C4-2B (cell line): ENCODE measurements around the gene CEP85L.
"Not testable (repeated sequence)": the region's sequence is repeated elsewhere in the genome, so short reads cannot be mapped to it uniquely, and the experiment has no call there.

Experiments used
- H3K27ac ChIP-seq: fragments of 450-650 bp; 2 replicates; pipeline ENCODE4 v1.5.1; 2017
- CTCF ChIP-seq: fragments of 450-650 bp; conservative IDR thresholded peaks from 2 replicates; pipeline ENCODE4 v1.5.1; 2017; ENCODE audit warnings: mild to moderate bottlenecking
- ZFX ChIP-seq: fragments of 450-650 bp; IDR thresholded peaks from 2 replicates; pipeline ENCODE4 v1.6.1; 2017

CEP85L gene

GRCh38 chr6:118444796-118445195 lies 206.6 kb downstream of the CEP85L start:
- no peak overlapping the region for H3K27ac ChIP-seq
- TF ChIP-seq ZFX, result no peak
- no peak for TF ChIP-seq CTCF

GRCh38 chr6:118436482-118436881 lies 214.9 kb downstream of the CEP85L start:
- TF ChIP-seq CTCF (no peak), ZFX (no peak)
- H3K27ac ChIP-seq, result no peak overlapping the region

- not testable (repeated sequence) for H3K27ac ChIP-seq
Measured at GRCh38 chr6:118434147-118434546, 217.2 kb downstream of the CEP85L start.

- not testable (repeated sequence) for H3K27ac ChIP-seq
Measured at GRCh38 chr6:118421312-118421711, 230.1 kb downstream of the CEP85L start.

GRCh38 chr6:118419448-118420394 lies 231.7 kb downstream of the CEP85L start:
- no peak overlapping the region for H3K27ac ChIP-seq
- no peak for TF ChIP-seq ZFX
- no peak for TF ChIP-seq CTCF
